Medulla oblongata (tissue), 1 donor: Measurements from ENCODE around the gene MYOC.
"Not testable (repeated sequence)": the region's sequence is repeated elsewhere in the genome, so short reads cannot be mapped to it uniquely, and the experiment has no call there.

Experiments
- DNase-seq: peaks from one replicate; pipeline ENCODE4 v3.0.0-alpha.2; 2015; ENCODE audit errors: extremely low spot score

Gene MYOC

GRCh38 chr1:171606402-171606941, 46.0 kb downstream of the MYOC start:
- peak; percentile 82 for DNase-seq

GRCh38 chr1:171603042-171603441, 49.4 kb downstream of the MYOC start:
- DNase-seq: not testable (repeated sequence)

- no peak for DNase-seq
Observed at GRCh38 chr1:171600862-171601261, 51.6 kb downstream of the MYOC start.

- not testable (repeated sequence) for DNase-seq
Observed at GRCh38 chr1:171600310-171600709, 52.2 kb downstream of the MYOC start.

- no peak for DNase-seq
Observed at GRCh38 chr1:171597203-171597602, 55.3 kb downstream of the MYOC start.

- no peak for DNase-seq
Observed at GRCh38 chr1:171596705-171597104, 55.8 kb downstream of the MYOC start.

- no peak for DNase-seq
Observed at GRCh38 chr1:171596119-171596518, 56.4 kb downstream of the MYOC start.

GRCh38 chr1:171595324-171595723, 57.2 kb downstream of the MYOC start:
- DNase-seq: no peak

- no peak for DNase-seq
Observed at GRCh38 chr1:171590022-171590421, 62.5 kb downstream of the MYOC start.

- peak; percentile 55 for DNase-seq
Observed at GRCh38 chr1:171588230-171588629, 64.3 kb downstream of the MYOC start.

GRCh38 chr1:171585715-171586114, 66.8 kb downstream of the MYOC start:
- DNase-seq: no peak
